AG08396 (cell line): ENCODE results near the gene ASB2.

Source experiments
- DNase-seq: peaks from one replicate; pipeline ENCODE4 v3.0.0; 2012; ENCODE audit warnings: low spot score, mixed read lengths

ASB2 gene

DNA sequence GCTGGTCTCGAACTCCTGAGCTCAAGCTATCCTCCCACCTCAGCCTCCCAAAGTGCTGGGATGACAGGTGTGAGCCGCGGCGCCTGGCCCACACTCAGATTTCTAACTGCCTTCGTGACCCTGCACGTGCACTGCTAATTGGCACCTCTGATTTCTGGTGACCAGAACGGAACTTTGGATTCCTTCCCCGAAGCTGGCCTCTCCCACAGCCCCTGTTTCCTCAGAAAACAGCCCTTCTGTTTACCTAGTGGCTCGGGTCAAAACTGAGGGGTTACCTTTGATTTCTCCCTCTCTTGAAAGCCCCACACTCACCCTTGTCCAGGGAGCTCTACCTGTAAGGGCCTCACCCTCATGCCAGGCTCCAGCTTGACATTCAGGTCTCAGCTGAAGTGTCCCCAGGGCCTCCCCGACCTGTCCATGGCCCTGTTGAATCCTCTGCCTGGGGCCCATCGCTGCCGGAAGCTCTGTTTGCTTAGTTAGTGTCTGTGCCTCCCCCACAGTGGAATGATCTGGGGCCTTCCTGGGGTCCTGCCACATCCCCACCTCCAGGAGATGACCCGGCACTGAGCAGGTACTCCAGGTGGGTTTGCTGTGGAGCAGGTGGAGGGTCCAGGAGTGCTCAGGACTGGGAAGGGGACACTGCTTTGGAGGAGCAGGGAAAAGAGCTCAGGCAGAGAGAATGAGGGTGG, 73.6 kb downstream of the ASB2 start:
- no peak for DNase-seq

GRCh38 chr14:93901813-93902212, 74.6 kb downstream of the ASB2 start:
- DNase-seq: no peak

DNA sequence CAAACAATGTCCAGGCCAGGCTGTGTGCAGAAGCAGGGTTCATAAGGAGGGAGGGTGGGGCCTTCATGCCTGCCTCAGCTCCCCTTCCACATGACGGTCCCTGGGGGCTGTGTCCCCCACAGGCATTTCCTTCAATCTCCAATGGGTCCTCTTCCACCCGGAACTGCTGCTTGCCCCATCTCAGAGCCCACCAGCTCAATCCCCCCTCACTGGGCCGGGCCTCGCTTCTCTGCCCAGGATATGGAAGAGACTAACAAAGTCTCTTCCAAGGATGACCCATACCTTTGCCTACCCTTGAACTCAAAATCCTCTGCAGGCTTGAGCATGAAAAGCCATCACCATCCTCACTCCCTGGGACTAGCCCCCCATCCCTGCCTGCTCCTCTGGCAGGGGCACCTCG, 77.6 kb downstream of the ASB2 start:
- no peak for DNase-seq

DNA sequence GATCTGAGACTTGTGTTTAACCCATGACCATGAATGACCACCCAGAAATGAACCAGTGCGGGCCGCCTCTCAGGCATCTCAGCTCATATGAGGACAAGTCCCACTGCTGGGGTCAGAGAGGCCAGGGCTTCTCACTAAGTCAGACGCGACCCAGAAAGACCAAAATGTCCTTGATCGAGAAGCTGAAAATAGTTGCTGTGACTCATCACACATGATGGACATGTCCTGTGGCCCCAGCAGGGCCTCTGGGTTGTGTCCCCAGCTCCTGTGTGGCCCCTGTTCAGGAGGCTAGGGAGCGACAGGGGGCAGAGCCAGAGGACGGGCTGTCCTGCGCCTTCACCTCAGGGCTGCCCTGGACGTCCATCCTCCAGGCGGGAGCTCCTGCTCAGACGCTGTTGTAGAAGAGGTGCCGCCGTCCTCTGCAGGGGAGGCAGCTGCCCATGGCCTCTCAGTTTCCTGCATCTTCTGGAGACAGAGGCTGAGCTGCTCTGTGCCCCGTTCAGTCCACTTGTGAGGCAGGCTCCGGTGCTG, 78.2 kb downstream of the ASB2 start:
- no peak for DNase-seq

GRCh38 chr14:93897476-93897845, 78.9 kb downstream of the ASB2 start:
- DNase-seq: no peak

DNA sequence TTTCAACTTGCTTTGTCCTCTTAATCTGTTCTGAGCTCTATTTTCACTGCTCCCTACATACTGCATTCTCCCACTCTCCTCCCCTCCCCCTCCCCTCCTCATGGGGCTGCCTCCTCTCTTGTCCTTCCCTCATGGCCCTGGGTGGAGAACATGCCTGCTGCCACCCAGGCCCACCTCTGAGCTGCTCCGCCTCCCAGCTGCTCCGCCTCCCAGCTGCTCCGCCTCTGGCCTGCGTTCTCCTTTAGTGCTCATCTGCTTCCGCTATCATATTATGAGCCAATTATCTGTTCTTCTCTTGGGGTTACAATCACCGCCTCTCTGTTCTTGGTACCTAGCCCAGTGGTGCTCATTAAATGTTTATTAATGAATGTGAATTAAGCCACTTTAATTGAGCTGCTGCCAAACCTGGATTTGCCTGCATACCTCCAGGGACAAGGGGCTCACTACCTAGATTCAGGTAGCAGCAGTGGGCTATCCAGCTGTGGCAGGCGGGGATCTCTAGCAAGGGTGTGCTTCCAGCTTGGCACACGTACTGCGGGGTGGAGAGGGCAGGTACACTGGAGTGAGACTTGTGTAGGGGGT, 81.3 kb downstream of the ASB2 start:
- no peak for DNase-seq

DNA sequence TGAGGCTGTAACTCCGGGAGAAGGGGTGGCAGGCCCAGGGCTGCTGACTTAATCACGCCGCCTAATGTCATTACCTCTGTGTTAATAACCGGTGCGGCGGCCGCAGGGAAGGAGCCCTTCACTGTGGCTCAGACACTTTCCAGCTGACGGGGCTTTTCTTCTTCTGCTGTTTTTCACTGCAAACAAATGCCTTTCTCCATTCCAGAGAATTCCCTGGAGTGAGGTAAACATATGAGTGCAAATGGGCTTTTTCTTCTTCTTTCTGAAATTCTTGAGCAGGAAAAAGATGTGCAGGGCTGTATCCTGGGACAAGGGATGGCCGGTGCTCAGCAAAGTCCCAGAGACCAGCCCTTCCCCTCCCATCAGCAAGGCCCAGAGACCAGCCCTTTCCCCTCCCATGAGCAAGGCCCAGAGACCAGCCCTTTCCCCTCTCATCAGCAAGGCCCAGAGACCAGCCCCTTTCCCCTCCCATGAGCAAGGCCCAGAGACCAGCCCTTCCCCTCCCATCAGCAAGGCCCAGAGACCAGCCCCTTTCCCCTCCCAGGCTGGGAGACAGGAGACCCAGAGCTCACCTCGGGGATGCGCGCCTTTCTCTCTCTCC, 82.6 kb downstream of the ASB2 start:
- DNase-seq: no peak

- peak; percentile 71 for DNase-seq
Observed at GRCh38 chr14:93892923-93893558, 83.3 kb downstream of the ASB2 start.

GRCh38 chr14:93892505-93892839, 83.9 kb downstream of the ASB2 start:
- DNase-seq: no peak

DNA sequence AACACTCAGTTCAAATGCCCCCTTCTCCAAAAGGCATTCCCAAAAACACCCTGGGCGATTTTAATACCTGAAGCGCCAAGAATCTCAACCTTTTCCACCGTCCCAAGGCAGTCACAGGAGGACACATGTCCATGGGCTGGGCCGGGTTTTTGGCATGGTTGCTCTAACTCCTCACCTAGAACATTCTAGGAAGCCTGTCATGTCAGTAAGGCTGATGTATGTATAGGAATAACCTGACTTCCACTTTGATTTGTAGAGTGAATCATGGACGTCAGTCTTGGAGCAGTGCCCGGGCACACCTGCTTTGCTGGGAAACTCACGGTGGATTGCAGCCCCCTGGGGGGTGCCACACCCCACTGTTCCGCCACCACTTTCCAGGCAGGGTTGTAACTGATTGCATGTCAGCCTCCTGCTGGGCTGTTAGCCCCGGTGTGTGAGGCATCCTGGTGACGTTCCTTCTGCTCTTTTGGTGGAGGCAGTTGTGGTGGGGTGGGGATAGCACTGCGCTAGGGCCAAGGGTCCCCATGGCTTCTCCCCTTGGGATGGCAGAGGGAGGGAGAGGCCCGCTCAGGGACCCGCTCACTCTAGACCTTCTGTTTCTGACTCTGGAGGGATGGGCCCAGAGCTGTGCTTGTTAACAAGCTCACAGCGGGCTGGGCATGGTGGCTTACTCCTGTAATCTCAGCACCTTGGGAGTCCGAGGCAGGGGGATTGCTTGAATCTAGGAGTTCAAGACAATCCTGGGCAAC, 84.4 kb downstream of the ASB2 start:
- DNase-seq: no peak

DNA sequence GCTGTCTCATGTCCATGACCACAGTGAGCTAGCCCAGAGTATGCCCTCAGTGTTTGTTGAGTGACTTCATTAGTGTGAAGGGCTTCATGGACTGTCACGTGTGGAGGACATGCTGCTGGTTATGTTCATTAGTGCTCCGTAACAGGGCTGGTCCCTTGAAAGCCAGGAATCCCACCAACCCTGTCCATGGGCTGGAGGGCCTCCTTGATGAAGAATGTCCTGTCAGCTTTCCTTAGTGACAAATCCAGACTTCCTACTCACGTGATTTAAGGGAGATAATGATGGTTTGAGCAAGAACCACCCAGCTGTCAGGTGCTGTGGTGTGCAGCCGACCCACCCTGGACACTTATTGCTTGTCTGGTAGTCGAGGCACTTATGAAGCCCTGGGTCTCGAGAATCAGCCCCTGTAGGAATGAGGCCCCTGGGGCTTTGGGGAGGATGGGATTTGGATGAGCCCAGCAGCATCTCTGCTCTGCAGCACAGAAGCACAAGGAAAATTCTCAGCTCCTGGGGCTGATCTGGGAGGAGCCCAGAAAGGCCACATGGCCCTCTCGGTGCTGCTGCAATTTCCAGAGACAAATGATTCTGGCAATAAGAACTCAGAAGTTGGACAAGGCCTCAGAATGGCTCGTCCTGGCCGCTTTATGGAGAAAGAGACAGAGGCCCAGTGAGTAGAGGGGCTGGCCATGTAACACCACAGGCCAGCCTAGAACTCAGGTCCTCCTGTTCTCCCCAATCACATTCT, 86.5 kb downstream of the ASB2 start:
- DNase-seq: no peak

DNA sequence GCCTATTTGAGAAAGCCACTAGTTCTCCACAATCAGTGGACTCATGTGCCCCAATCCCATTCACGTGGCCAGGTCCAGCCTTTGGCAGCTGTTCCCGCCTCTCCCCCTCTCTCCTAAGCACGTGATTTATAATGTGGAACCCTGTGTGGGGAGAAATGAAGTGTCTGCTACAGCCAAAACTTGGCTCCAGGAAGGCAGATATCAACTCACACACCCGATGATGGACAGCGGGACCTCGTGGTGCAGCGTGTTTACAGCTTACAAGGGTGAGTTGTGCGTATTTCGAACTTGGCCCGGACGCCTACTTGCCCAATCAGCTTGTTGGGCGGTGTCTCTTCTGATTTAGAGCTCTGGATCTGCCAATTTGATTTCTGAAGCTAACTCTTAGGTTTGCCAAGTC, 87.4 kb downstream of the ASB2 start:
- DNase-seq: no peak

DNA sequence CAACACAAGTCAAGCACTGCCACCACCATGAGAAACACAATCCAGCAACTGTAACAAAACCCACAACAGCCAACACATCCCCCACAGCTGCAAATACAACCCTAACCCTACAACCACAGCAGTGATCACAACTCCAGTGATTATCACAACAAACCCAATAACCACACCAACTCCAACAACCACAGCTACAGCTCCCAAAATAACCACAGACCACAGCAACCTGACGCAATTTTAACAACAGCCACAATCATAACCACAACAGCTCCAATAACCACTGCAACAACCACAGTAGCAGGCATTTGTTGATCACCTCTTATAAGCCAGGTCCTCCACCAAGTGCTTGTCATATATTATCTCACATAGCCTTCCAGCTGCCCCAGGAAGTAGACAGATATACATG, 91.4 kb downstream of the ASB2 start:
- DNase-seq: no peak
